ENCODE measurements around the gene PPP1R2.
"Not testable (repeated sequence)": the region's sequence is repeated elsewhere in the genome, so short reads cannot be mapped to it uniquely, and the experiment has no call there.

The PPP1R2 gene

GRCh38 chr3:195531683-195532082 is 11.4 kb downstream of the PPP1R2 start:
- Histone ChIP-seq H3K9me3 (ENCODE audit: control insufficient read depth in 5 of 5, low read length in 5 of 5) (no peaks in the 10 kb centered on the region), H3K4me1 (ENCODE audit: control insufficient read depth in 5 of 5, insufficient read depth in 5 of 5, low read length in 5 of 5) (peaks cover 0 to 6% (median 0%) of the 10 kb centered on the region in 5 donors), H3K9ac (ENCODE audit: low read length in 5 of 5) (no peak overlapping the region), H3K27me3 (ENCODE audit: control insufficient read depth in 5 of 5, insufficient read depth in 4 of 5, low read length in 5 of 5) (no peaks in the 10 kb centered on the region), H3K4me3 (ENCODE audit: low read depth in 1 of 5, low read length in 5 of 5) (no peak overlapping the region), H3K27ac (ENCODE audit: low read depth, low read length) (no peak overlapping the region), H3K36me3 (ENCODE audit: control insufficient read depth in 5 of 5, insufficient read depth in 5 of 5, low read length in 5 of 5) (peaks cover 0 to 6% (median 2%) of the 10 kb centered on the region in 5 donors)

- Histone ChIP-seq H3K36me3 (ENCODE audit: control insufficient read depth in 5 of 5, insufficient read depth in 5 of 5, low read length in 5 of 5) (peaks cover 9 to 23% (median 14%) of the 10 kb centered on the region in 5 donors), H3K9ac (ENCODE audit: low read length in 5 of 5) (no peak overlapping the region), H3K27me3 (ENCODE audit: control insufficient read depth in 5 of 5, insufficient read depth in 4 of 5, low read length in 5 of 5) (no peaks in the 10 kb centered on the region), H3K9me3 (ENCODE audit: control insufficient read depth in 5 of 5, low read length in 5 of 5) (no peaks in the 10 kb centered on the region), H3K27ac (ENCODE audit: low read depth, low read length) (no peak overlapping the region), H3K4me3 (ENCODE audit: low read depth in 1 of 5, low read length in 5 of 5) (no peak overlapping the region), H3K4me1 (ENCODE audit: control insufficient read depth in 5 of 5, insufficient read depth in 5 of 5, low read length in 5 of 5) (peaks cover 0 to 5% (median 3%) of the 10 kb centered on the region in 5 donors)
Measured at GRCh38 chr3:195526492-195526891, 16.6 kb downstream of the PPP1R2 start.

GRCh38 chr3:195524171-195524896 is 18.8 kb downstream of the PPP1R2 start:
- H3K36me3 ChIP-seq (ENCODE audit: control insufficient read depth in 5 of 5, insufficient read depth in 5 of 5, low read length in 5 of 5) = peaks cover 9 to 23% (median 12%) of the 10 kb centered on the region in 5 donors
- no peaks in the 10 kb centered on the region for H3K9me3 ChIP-seq (ENCODE audit: control insufficient read depth in 5 of 5, low read length in 5 of 5)
- H3K27me3 ChIP-seq (ENCODE audit: control insufficient read depth in 5 of 5, insufficient read depth in 4 of 5, low read length in 5 of 5) = no peaks in the 10 kb centered on the region
- peaks cover 0 to 5% (median 3%) of the 10 kb centered on the region in 5 donors for H3K4me1 ChIP-seq (ENCODE audit: control insufficient read depth in 5 of 5, insufficient read depth in 5 of 5, low read length in 5 of 5)
- no peak overlapping the region for H3K4me3 ChIP-seq (ENCODE audit: low read depth in 1 of 5, low read length in 5 of 5)
- no peak overlapping the region for H3K9ac ChIP-seq (ENCODE audit: low read length in 5 of 5)
- no peak overlapping the region for H3K27ac ChIP-seq (ENCODE audit: low read depth, low read length)

GRCh38 chr3:195522254-195523023 is 20.7 kb downstream of the PPP1R2 start:
- Histone ChIP-seq H3K36me3 (ENCODE audit: control insufficient read depth in 5 of 5, insufficient read depth in 5 of 5, low read length in 5 of 5) (peaks cover 9 to 29% (median 13%) of the 10 kb centered on the region in 5 donors), H3K27ac (ENCODE audit: low read depth, low read length) (no peak overlapping the region)

GRCh38 chr3:195517030-195517429 is 26.1 kb downstream of the PPP1R2 start:
- Histone ChIP-seq H3K9me3 (ENCODE audit: control insufficient read depth in 5 of 5, low read length in 5 of 5) (no peaks in the 10 kb centered on the region), H3K4me3 (ENCODE audit: low read depth in 1 of 5, low read length in 5 of 5) (no peak overlapping the region), H3K9ac (ENCODE audit: low read length in 5 of 5) (no peak overlapping the region), H3K4me1 (ENCODE audit: control insufficient read depth in 5 of 5, insufficient read depth in 5 of 5, low read length in 5 of 5) (peaks cover 0 to 1% (median 0%) of the 10 kb centered on the region in 5 donors), H3K36me3 (ENCODE audit: control insufficient read depth in 5 of 5, insufficient read depth in 5 of 5, low read length in 5 of 5) (peaks cover 11 to 30% (median 25%) of the 10 kb centered on the region in 5 donors), H3K27me3 (ENCODE audit: control insufficient read depth in 5 of 5, insufficient read depth in 4 of 5, low read length in 5 of 5) (no peaks in the 10 kb centered on the region), H3K27ac (ENCODE audit: low read depth, low read length) (no peak overlapping the region)

More at GRCh38 chr3:195522254-195523023, 20.7 kb downstream of the PPP1R2 start:
- Histone ChIP-seq H3K9ac (ENCODE audit: low read length in 5 of 5) (no peak overlapping the region), H3K9me3 (ENCODE audit: control insufficient read depth in 5 of 5, low read length in 5 of 5) (no peaks in the 10 kb centered on the region), H3K4me3 (ENCODE audit: low read depth in 1 of 5, low read length in 5 of 5) (no peak overlapping the region), H3K4me1 (ENCODE audit: control insufficient read depth in 5 of 5, insufficient read depth in 5 of 5, low read length in 5 of 5) (peaks cover 0 to 5% (median 3%) of the 10 kb centered on the region in 5 donors), H3K27me3 (ENCODE audit: control insufficient read depth in 5 of 5, insufficient read depth in 4 of 5, low read length in 5 of 5) (no peaks in the 10 kb centered on the region)

- not testable (repeated sequence) for H3K27ac ChIP-seq (ENCODE audit: low read depth, low read length); H3K4me1 ChIP-seq (ENCODE audit: control insufficient read depth in 5 of 5, insufficient read depth in 5 of 5, low read length in 5 of 5); H3K4me3 ChIP-seq (ENCODE audit: low read depth in 1 of 5, low read length in 5 of 5); H3K27me3 ChIP-seq (ENCODE audit: control insufficient read depth in 5 of 5, insufficient read depth in 4 of 5, low read length in 5 of 5); H3K9me3 ChIP-seq (ENCODE audit: control insufficient read depth in 5 of 5, low read length in 5 of 5); H3K9ac ChIP-seq (ENCODE audit: low read length in 5 of 5)
- H3K36me3 ChIP-seq (ENCODE audit: control insufficient read depth in 5 of 5, insufficient read depth in 5 of 5, low read length in 5 of 5) = peaks cover 11 to 37% (median 25%) of the 10 kb centered on the region in 5 donors
Measured at GRCh38 chr3:195514610-195515235, 28.4 kb downstream of the PPP1R2 start.

- Histone ChIP-seq H3K9me3 (ENCODE audit: control insufficient read depth in 5 of 5, low read length in 5 of 5) (no peaks in the 10 kb centered on the region), H3K9ac (ENCODE audit: low read length in 5 of 5) (no peak overlapping the region), H3K4me1 (ENCODE audit: control insufficient read depth in 5 of 5, insufficient read depth in 5 of 5, low read length in 5 of 5) (peaks cover 0 to 7% (median 6%) of the 10 kb centered on the region in 5 donors), H3K4me3 (ENCODE audit: low read depth in 1 of 5, low read length in 5 of 5) (no peak overlapping the region), H3K27me3 (ENCODE audit: control insufficient read depth in 5 of 5, insufficient read depth in 4 of 5, low read length in 5 of 5) (no peaks in the 10 kb centered on the region), H3K27ac (ENCODE audit: low read depth, low read length) (no peak overlapping the region), H3K36me3 (ENCODE audit: control insufficient read depth in 5 of 5, insufficient read depth in 5 of 5, low read length in 5 of 5) (peaks cover 8 to 39% (median 24%) of the 10 kb centered on the region in 5 donors)
Measured at GRCh38 chr3:195512798-195513345, 30.3 kb downstream of the PPP1R2 start.

- no peak overlapping the region for H3K4me3 ChIP-seq (ENCODE audit: low read depth in 1 of 5, low read length in 5 of 5)
- no peak overlapping the region for H3K9ac ChIP-seq (ENCODE audit: low read length in 5 of 5)
- peaks cover 0 to 19% (median 12%) of the 10 kb centered on the region in 5 donors for H3K4me1 ChIP-seq (ENCODE audit: control insufficient read depth in 5 of 5, insufficient read depth in 5 of 5, low read length in 5 of 5)
- no peaks in the 10 kb centered on the region for H3K27me3 ChIP-seq (ENCODE audit: control insufficient read depth in 5 of 5, insufficient read depth in 4 of 5, low read length in 5 of 5)
- no peak overlapping the region for H3K27ac ChIP-seq (ENCODE audit: low read depth, low read length)
- H3K36me3 ChIP-seq (ENCODE audit: control insufficient read depth in 5 of 5, insufficient read depth in 5 of 5, low read length in 5 of 5) = peaks cover 5 to 35% (median 18%) of the 10 kb centered on the region in 5 donors
- H3K9me3 ChIP-seq (ENCODE audit: control insufficient read depth in 5 of 5, low read length in 5 of 5) = no peaks in the 10 kb centered on the region
Measured at GRCh38 chr3:195511136-195511535, 32.0 kb downstream of the PPP1R2 start.

- H3K4me3 ChIP-seq (ENCODE audit: low read depth in 1 of 5, low read length in 5 of 5) = no peak overlapping the region
- H3K27me3 ChIP-seq (ENCODE audit: control insufficient read depth in 5 of 5, insufficient read depth in 4 of 5, low read length in 5 of 5) = no peaks in the 10 kb centered on the region
- peaks cover 0 to 16% (median 1%) of the 10 kb centered on the region in 5 donors for H3K36me3 ChIP-seq (ENCODE audit: control insufficient read depth in 5 of 5, insufficient read depth in 5 of 5, low read length in 5 of 5)
- peaks cover 0 to 19% (median 12%) of the 10 kb centered on the region in 5 donors for H3K4me1 ChIP-seq (ENCODE audit: control insufficient read depth in 5 of 5, insufficient read depth in 5 of 5, low read length in 5 of 5)
- no peak overlapping the region for H3K9ac ChIP-seq (ENCODE audit: low read length in 5 of 5)
- H3K27ac ChIP-seq (ENCODE audit: low read depth, low read length) = no peak overlapping the region
- no peaks in the 10 kb centered on the region for H3K9me3 ChIP-seq (ENCODE audit: control insufficient read depth in 5 of 5, low read length in 5 of 5)
Measured at GRCh38 chr3:195508185-195508584, 34.9 kb downstream of the PPP1R2 start.
